DND-41 (cell line): ENCODE measurements around the gene TGFB1I1.

ENCODE experiments used
- ATAC-seq: fragments of 200-7000 bp; cut with Tn5 transposase; 3 replicates; pipeline ENCODE4 v1.9.1; 2021; ENCODE audit warnings: low read depth; ENCODE audit not compliant: insufficient read depth
- DNase-seq: peaks from one replicate; pipeline ENCODE4 v3.0.0-alpha.2; 2020
- H2AFZ ChIP-seq: 2 replicates; pipeline ENCODE4 v1.6.0; 2012; ENCODE audit warnings: low read depth, low read length
- H3K27ac ChIP-seq: 2 replicates; pipeline ENCODE4 v1.5.1; 2012; ENCODE audit warnings: low read length, inconsistent platforms
- H3K27me3 ChIP-seq: fragments of 200-600 bp; sonication (generic); 2 replicates; pipeline ENCODE4 v1.6.0; 2012; ENCODE audit warnings: low read length, mild to moderate bottlenecking, inconsistent platforms; ENCODE audit not compliant: insufficient read depth, poor library complexity
- H3K36me3 ChIP-seq: 2 replicates; pipeline ENCODE4 v1.5.1; 2012; ENCODE audit warnings: low read length, inconsistent platforms; ENCODE audit not compliant: insufficient read depth
- H3K4me1 ChIP-seq: 2 replicates; pipeline ENCODE4 v1.5.1; 2012; ENCODE audit warnings: mild to moderate bottlenecking, low read length; ENCODE audit not compliant: insufficient read depth
- H3K4me2 ChIP-seq: 2 replicates; pipeline ENCODE4 v1.6.0; 2012; ENCODE audit warnings: mild to moderate bottlenecking, moderate library complexity, low read length, inconsistent platforms; ENCODE audit not compliant: insufficient read depth
- H3K4me3 ChIP-seq, 2 experiments: fragments of 200-600 bp in 1 of 2; shearing (Covaris generic) in 1 of 2; 2 replicates each; pipeline ENCODE4 v1.5.1; 2012 to 2016; ENCODE audit warnings: inconsistent platforms in 2 of 2, low read length in 2 of 2, mild to moderate bottlenecking in 2 of 2, low read depth in 1 of 2, moderate library complexity in 1 of 2
- H3K79me2 ChIP-seq: 2 replicates; pipeline ENCODE4 v1.6.0; 2012; ENCODE audit warnings: low read length, inconsistent platforms; ENCODE audit not compliant: insufficient read depth
- H3K9ac ChIP-seq: 2 replicates; pipeline ENCODE4 v1.6.0; 2012; ENCODE audit warnings: low read depth, mild to moderate bottlenecking, inconsistent platforms, low read length, moderate library complexity
- H3K9me3 ChIP-seq: 2 replicates; pipeline ENCODE4 v1.5.1; 2012; ENCODE audit warnings: low read length, moderate library complexity, mild to moderate bottlenecking, inconsistent platforms; ENCODE audit not compliant: insufficient read depth, severe bottlenecking
- H4K20me1 ChIP-seq: 2 replicates; pipeline ENCODE4 v1.6.0; 2012; ENCODE audit warnings: low read length; ENCODE audit not compliant: insufficient read depth
- EZH2 ChIP-seq: IDR thresholded peaks from 3 replicates; pipeline ENCODE4 v1.6.1; 2012; ENCODE audit warnings: borderline replicate concordance, low read depth, mild to moderate bottlenecking, moderate library complexity, low read length, inconsistent platforms; ENCODE audit not compliant: severe bottlenecking
- TF ChIP-seq, protein P1 (sequence below): IDR thresholded peaks from 2 replicates; pipeline ENCODE4 v1.5.1; 2012; ENCODE audit warnings: borderline replicate concordance, low read length, moderate library complexity, mild to moderate bottlenecking; ENCODE audit not compliant: poor library complexity, severe bottlenecking; ENCODE audit errors: extremely low read depth

Gene TGFB1I1

GRCh38 chr16:31493506-31494125 is 21.7 kb downstream of the TGFB1I1 start:
- no peaks in the 10 kb centered on the region for H4K20me1 ChIP-seq
- H3K27me3 ChIP-seq: no peaks in the 10 kb centered on the region
- no peaks in the 10 kb centered on the region for H3K9me3 ChIP-seq
- H3K27ac ChIP-seq: no peak overlapping the region
- no peak for TF ChIP-seq EZH2
- TF ChIP-seq, protein P1, sequence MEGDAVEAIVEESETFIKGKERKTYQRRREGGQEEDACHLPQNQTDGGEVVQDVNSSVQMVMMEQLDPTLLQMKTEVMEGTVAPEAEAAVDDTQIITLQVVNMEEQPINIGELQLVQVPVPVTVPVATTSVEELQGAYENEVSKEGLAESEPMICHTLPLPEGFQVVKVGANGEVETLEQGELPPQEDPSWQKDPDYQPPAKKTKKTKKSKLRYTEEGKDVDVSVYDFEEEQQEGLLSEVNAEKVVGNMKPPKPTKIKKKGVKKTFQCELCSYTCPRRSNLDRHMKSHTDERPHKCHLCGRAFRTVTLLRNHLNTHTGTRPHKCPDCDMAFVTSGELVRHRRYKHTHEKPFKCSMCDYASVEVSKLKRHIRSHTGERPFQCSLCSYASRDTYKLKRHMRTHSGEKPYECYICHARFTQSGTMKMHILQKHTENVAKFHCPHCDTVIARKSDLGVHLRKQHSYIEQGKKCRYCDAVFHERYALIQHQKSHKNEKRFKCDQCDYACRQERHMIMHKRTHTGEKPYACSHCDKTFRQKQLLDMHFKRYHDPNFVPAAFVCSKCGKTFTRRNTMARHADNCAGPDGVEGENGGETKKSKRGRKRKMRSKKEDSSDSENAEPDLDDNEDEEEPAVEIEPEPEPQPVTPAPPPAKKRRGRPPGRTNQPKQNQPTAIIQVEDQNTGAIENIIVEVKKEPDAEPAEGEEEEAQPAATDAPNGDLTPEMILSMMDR: no peak
- ATAC-seq (no peak), DNase-seq (no peak)
- H3K4me3 ChIP-seq: no peak overlapping the region
- no peak overlapping the region for H3K4me2 ChIP-seq
- H3K9ac ChIP-seq: no peak overlapping the region
- no peak overlapping the region for H2AFZ ChIP-seq
- H3K79me2 ChIP-seq: no peaks in the 10 kb centered on the region
- no peaks in the 10 kb centered on the region for H3K4me1 ChIP-seq
- peaks cover 72% of the 10 kb centered on the region for H3K36me3 ChIP-seq

DNA sequence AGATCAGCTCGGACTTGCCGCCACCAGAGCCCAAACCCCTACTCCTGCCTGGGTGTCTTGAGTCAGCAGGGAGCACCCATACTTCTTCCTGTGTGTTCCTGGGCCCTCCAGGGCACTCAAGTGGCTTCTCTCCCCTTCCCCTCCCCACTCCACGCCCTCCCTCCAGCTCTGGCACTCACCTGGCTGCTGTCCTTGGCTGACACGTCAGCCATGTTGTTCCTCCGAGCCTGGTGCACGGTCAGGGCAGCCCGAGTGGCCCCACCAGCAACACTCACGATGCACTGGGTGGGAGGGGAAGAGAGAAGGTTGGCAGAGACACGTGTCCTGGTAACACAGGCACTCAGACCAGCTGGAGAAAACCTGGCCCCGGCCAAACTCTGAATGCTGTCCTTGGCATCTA is 24.7 kb downstream of the TGFB1I1 start:
- Histone ChIP-seq H3K36me3 (peaks cover 72% of the 10 kb centered on the region), H3K79me2 (no peaks in the 10 kb centered on the region), H3K27me3 (no peaks in the 10 kb centered on the region), H3K4me1 (no peaks in the 10 kb centered on the region), H3K4me3 (no peak overlapping the region), H3K9me3 (no peaks in the 10 kb centered on the region), H3K9ac (no peak overlapping the region), H3K4me2 (no peak overlapping the region), H2AFZ (no peak overlapping the region), H4K20me1 (no peaks in the 10 kb centered on the region), H3K27ac (no peak overlapping the region)
- DNase-seq: no peak
- ATAC-seq: no peak
- TF ChIP-seq EZH2: no peak
- TF ChIP-seq, protein P1: no peak

DNA sequence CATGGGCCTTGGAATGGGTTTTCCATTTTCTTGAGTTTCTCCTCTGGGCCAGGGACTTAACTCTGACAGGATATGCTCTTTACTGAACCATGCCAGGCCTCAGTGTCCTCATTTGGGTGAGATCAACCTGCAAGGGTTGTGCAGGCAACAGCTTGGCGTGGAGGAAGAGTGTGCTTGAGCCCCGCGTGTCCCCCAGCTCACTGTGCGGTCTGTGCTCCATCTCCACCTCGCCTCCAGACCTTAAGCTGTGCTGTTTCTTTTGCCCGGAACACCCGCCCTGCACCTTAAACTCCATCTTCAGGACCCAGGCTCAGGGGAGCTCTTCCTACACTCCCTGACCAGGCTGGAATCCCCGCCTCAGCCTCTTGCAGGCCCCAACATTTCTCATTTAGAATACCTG is 26.5 kb downstream of the TGFB1I1 start:
- ATAC-seq: no peak
- no peaks in the 10 kb centered on the region for H3K4me1 ChIP-seq
- no peak overlapping the region for H3K9ac ChIP-seq

More for the DNA sequence above, 26.5 kb downstream of the TGFB1I1 start:
- Histone ChIP-seq H3K79me2 (no peaks in the 10 kb centered on the region), H3K9me3 (no peaks in the 10 kb centered on the region), H2AFZ (no peak overlapping the region), H4K20me1 (no peaks in the 10 kb centered on the region), H3K4me2 (no peak overlapping the region), H3K27ac (no peak overlapping the region), H3K27me3 (no peaks in the 10 kb centered on the region), H3K4me3 (no peak overlapping the region), H3K36me3 (peaks cover 54% of the 10 kb centered on the region)
- DNase-seq: no peak
- TF ChIP-seq, protein P1: no peak
- no peak for TF ChIP-seq EZH2
